B cell (primary cell): Measurements from ENCODE around the gene ERC2. TPM values are rescaled to one million over a fixed set of nuclear protein-coding genes. Genes with fewer than 3 reads are reported as not detected.

Source experiments
- ATAC-seq: fragments of 200-7000 bp; cut with Tn5 transposase; one replicate; pipeline ENCODE4 v1.10.0; 2021; ENCODE audit warnings: low read depth, mild to moderate bottlenecking, moderate number of reproducible peaks, moderate library complexity
- CTCF ChIA-PET: fragments of 350-600 bp; sonication (Branson Sonifier 250); formaldehyde crosslinking; loops from one replicate; lab custom pipeline; 2021; ENCODE audit warnings: antibody characterized with exemption, inconsistent platforms; lab: Charles Lee
- POLR2A ChIA-PET: fragments of 350-600 bp; sonication (Branson Sonifier 250); formaldehyde crosslinking; loops from one replicate; lab custom pipeline; 2021; ENCODE audit warnings: antibody characterized with exemption; lab: Charles Lee
- DNase-seq: peaks from one replicate; pipeline ENCODE4 v3.0.0; 2013
- H2AFZ ChIP-seq: 2 replicates; pipeline ENCODE4 v1.6.1; 2012; ENCODE audit warnings: mild to moderate bottlenecking, low read depth, low read length; ENCODE audit not compliant: insufficient read depth, poor library complexity, severe bottlenecking
- H3K27ac ChIP-seq, 2 donors: 1 replicate in 1 of 2; 2 replicates in 1 of 2; pipeline ENCODE4 v1.5.1; 2012 to 2013; ENCODE audit warnings: low read length in 2 of 2, mild to moderate bottlenecking in 2 of 2, moderate library complexity in 1 of 2
- H3K27me3 ChIP-seq, 4 experiments: fragments of 200-600 bp in 1 of 4; sonication (generic) in 1 of 4; replicated peaks in 1 of 4; 1 replicate in 2 of 4; 2 replicates in 2 of 4; pipeline versions ENCODE4 v1.6.1 to v1.7.0; 2013 to 2016; ENCODE audit warnings: low read length in 3 of 4, mild to moderate bottlenecking in 2 of 4, mixed read lengths in 1 of 4, moderate library complexity in 1 of 4; ENCODE audit not compliant: insufficient read depth in 4 of 4, control insufficient read depth in 3 of 4; ENCODE audit errors: control extremely low read depth in 1 of 4
- H3K36me3 ChIP-seq, 2 experiments: replicated peaks in 1 of 2; 1 replicate in 1 of 2; 2 replicates in 1 of 2; pipeline versions ENCODE4 v1.6.1 to v1.7.1; 2013; ENCODE audit warnings: low read length in 1 of 2; ENCODE audit not compliant: insufficient read depth in 2 of 2, control insufficient read depth in 1 of 2; ENCODE audit errors: control extremely low read depth in 1 of 2, extremely low read depth in 1 of 2
- H3K4me1 ChIP-seq, 2 donors: fragments of 200-600 bp in 1 of 2; sonication (generic) in 1 of 2; 1 replicate in 1 of 2; 2 replicates in 1 of 2; pipeline versions ENCODE4 v1.5.1 to v1.6.1; 2013 to 2017; ENCODE audit warnings: low read length in 2 of 2; ENCODE audit not compliant: control insufficient read depth in 2 of 2, insufficient read depth in 2 of 2
- H3K4me2 ChIP-seq: replicated peaks from 2 replicates; pipeline ENCODE3; 2012; ENCODE audit warnings: mild to moderate bottlenecking, low read depth, low read length; ENCODE audit not compliant: poor library complexity, severe bottlenecking
- H3K4me3 ChIP-seq, 5 experiments: fragments of 200-600 bp in 1 of 5; sonication (generic) in 1 of 5; 1 replicate in 3 of 5; 2 replicates in 2 of 5; pipeline versions ENCODE4 v1.5.1 to v1.7.0; 2011 to 2016; ENCODE audit warnings: low read length in 4 of 5, mild to moderate bottlenecking in 4 of 5, low read depth in 2 of 5, control low read depth in 1 of 5, moderate library complexity in 1 of 5; ENCODE audit not compliant: insufficient read depth in 1 of 5; ENCODE audit errors: control extremely low read depth in 1 of 5, extremely low read depth in 1 of 5
- H3K79me2 ChIP-seq: fragments of 200-600 bp; sonication (generic); one replicate; pipeline ENCODE4 v1.6.0; 2016; ENCODE audit warnings: low read length; ENCODE audit not compliant: control insufficient read depth, insufficient read depth
- H3K9ac ChIP-seq: fragments of 200-600 bp; sonication (generic); 2 replicates; pipeline ENCODE4 v1.6.1; 2017; ENCODE audit warnings: mild to moderate bottlenecking, low read length, moderate library complexity
- H3K9me3 ChIP-seq, 3 donors: one replicate each; pipeline versions ENCODE4 v1.6.1 to v1.7.1; 2013; ENCODE audit warnings: low read length in 2 of 3; ENCODE audit not compliant: control insufficient read depth in 2 of 3, insufficient read depth in 1 of 3; ENCODE audit errors: control extremely low read depth in 1 of 3
- H4K20me1 ChIP-seq: 2 replicates; pipeline ENCODE4 v1.6.0; 2012; ENCODE audit warnings: mild to moderate bottlenecking, low read length; ENCODE audit not compliant: insufficient read depth, control insufficient read depth, poor library complexity, severe bottlenecking
- H3K27ac Mint-ChIP-seq: one replicate; pipeline ENCODE4 v1.8.0; 2021; ENCODE audit warnings: mixed read lengths
- H3K27me3 Mint-ChIP-seq: one replicate; pipeline ENCODE4 v1.8.0; 2021; ENCODE audit warnings: mixed read lengths
- H3K4me1 Mint-ChIP-seq: one replicate; pipeline ENCODE4 v1.8.0; 2021; ENCODE audit warnings: mixed read lengths
- H3K4me3 Mint-ChIP-seq: one replicate; pipeline ENCODE4 v1.8.0; 2021; ENCODE audit warnings: mixed read lengths
- H3K9me3 Mint-ChIP-seq: one replicate; pipeline ENCODE4 v1.8.0; 2022; ENCODE audit warnings: mixed read lengths; ENCODE audit not compliant: insufficient read depth
- CTCF ChIP-seq: fragments of 200-600 bp; IDR thresholded peaks from one replicate; pipeline ENCODE4 v1.8.0; 2022; ENCODE audit warnings: antibody characterized with exemption, mild to moderate bottlenecking
- EZH2 ChIP-seq: IDR thresholded peaks from 2 replicates; pipeline ENCODE4 v1.6.1; 2012; ENCODE audit warnings: borderline replicate concordance, low read depth, mild to moderate bottlenecking, moderate library complexity, low read length; ENCODE audit not compliant: insufficient read depth, poor library complexity, severe bottlenecking
- WGBS: methylation state at CpG from one replicate; pipeline ENCODE4 v1.1.5; 2013; ENCODE audit warnings: missing lambda C conversion rate; ENCODE audit not compliant: insufficient coverage; 5-methylcytosine and 5-hydroxymethylcytosine counted together
- intact Hi-C: fragments of 100-400 bp; cut with micrococcal nuclease; formaldehyde crosslinking; loops from one replicate; pipeline ENCODE4 v1.10.0; 2022
- polyA plus RNA-seq: library from polyadenylated mRNA; depleted of rRNA; stranded (reverse); fragments of >200 nt; gene quantifications from 2 replicates; pipeline ENCODE4 v1.2.3, GENCODE V29; 2012
- total RNA-seq, 2 donors: library from RNA; stranded (reverse); fragments of 120-200 nt in 1 of 2; gene quantifications; 1 replicate in 1 of 2; 2 replicates in 1 of 2; pipeline versions ENCODE4 v1.2.3 to v1.2.4, GENCODE V29; 2013 to 2022

ERC2 gene
- total and polyA plus RNA-seq, 2 donors (not counting 1 experiment from before 2014, with no cell fraction given): not detected

GRCh38 chr3:56356808-56357207 is 111.5 kb downstream of the ERC2 start:
- Histone ChIP-seq H3K36me3 (no peaks in the 10 kb centered on the region), H3K79me2 (no peaks in the 10 kb centered on the region), H3K4me2 (no peak overlapping the region), H3K9ac (no peak overlapping the region), H2AFZ (no peak overlapping the region), H3K27ac (no peak overlapping the region), H3K4me1 (no peaks in the 10 kb centered on the region), H4K20me1 (no peaks in the 10 kb centered on the region), H3K9me3 (no peaks in the 10 kb centered on the region), H3K27me3 (no peaks in the 10 kb centered on the region), H3K4me3 (no peak overlapping the region)
- DNase-seq (no peak), ATAC-seq (no peak)
- H3K4me1 Mint-ChIP-seq: no peaks in the 10 kb centered on the region
- POLR2A ChIA-PET: no interaction called here
- peaks cover 1% of the 10 kb centered on the region for H3K27me3 Mint-ChIP-seq
- TF ChIP-seq EZH2: no peak
- no peak for TF ChIP-seq CTCF
- H3K27ac Mint-ChIP-seq: no peak overlapping the region
- H3K4me3 Mint-ChIP-seq: no peak overlapping the region
- CTCF ChIA-PET: interaction anchor here (1.6 kb wide), 1 partner anchor 16 kb away, joined by 5 read pairs; no protein-coding TSS in a partner anchor
- intact Hi-C loops: no loop called here
- H3K9me3 Mint-ChIP-seq: no peaks in the 10 kb centered on the region

- Mint-ChIP-seq H3K27me3 (no peaks in the 10 kb centered on the region), H3K27ac (no peak overlapping the region), H3K4me3 (no peak overlapping the region), H3K9me3 (no peaks in the 10 kb centered on the region), H3K4me1 (no peaks in the 10 kb centered on the region)
- H3K36me3 ChIP-seq: no peaks in the 10 kb centered on the region
- intact Hi-C loops: no loop called here
- H3K79me2 ChIP-seq: no peaks in the 10 kb centered on the region
- H3K4me2 ChIP-seq: no peak overlapping the region
- H3K27ac ChIP-seq: no peak overlapping the region
- ChIA-PET CTCF (interaction anchor here (0.9 kb wide), 1 partner anchor 15 kb away, joined by 3 read pairs; no protein-coding TSS in a partner anchor), POLR2A (no interaction called here)
- no peak overlapping the region for H2AFZ ChIP-seq
- H3K4me1 ChIP-seq: no peaks in the 10 kb centered on the region
- ATAC-seq (no peak), DNase-seq (no peak)
- WGBS: 96% methylated on average over 5 of the region's 7 CpGs
- no peaks in the 10 kb centered on the region for H4K20me1 ChIP-seq
- H3K9me3 ChIP-seq: no peaks in the 10 kb centered on the region
- no peaks in the 10 kb centered on the region for H3K27me3 ChIP-seq
- H3K9ac ChIP-seq: no peak overlapping the region
- H3K4me3 ChIP-seq: no peak overlapping the region
- TF ChIP-seq EZH2 (no peak), CTCF (no peak)
Measured at GRCh38 chr3:56355570-56356185, 112.6 kb downstream of the ERC2 start.
